ENCODE results near the gene PLCH2. TPM values are rescaled to one million over a fixed set of nuclear protein-coding genes. Genes with fewer than 3 reads are reported as not detected.

Gene PLCH2
- total RNA-seq, 2 experiments from 2014 or later: 1.4 to 2.2 TPM

DNA sequence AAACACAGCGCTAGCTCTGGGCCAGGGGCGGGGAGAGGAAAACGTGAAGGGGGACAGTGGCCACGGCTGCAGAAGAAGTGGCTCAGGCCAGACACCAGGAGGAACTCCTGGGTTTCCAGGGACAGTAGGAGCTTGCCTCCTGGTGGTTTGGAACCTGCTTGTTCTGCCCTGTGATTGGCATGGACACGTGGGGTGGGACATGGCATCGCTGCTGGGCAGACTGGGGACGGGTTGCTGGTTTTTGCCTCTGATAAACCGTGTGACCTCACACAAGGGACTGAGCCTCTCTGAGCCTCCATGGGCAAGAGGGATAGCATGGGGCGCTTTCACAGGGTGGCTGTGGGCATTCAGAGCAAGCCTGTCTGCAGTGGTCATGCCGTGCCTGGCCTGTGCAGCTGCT, 7.5 kb upstream of the PLCH2 start:
- intact Hi-C loops (cut with micrococcal nuclease; ENCODE audit: unreplicated experiment): no loop called here
- BruUV-seq (replicated peaks): no TSS peak
- CTCF ChIA-PET (ENCODE audit: unreplicated experiment): no interaction called here

DNA sequence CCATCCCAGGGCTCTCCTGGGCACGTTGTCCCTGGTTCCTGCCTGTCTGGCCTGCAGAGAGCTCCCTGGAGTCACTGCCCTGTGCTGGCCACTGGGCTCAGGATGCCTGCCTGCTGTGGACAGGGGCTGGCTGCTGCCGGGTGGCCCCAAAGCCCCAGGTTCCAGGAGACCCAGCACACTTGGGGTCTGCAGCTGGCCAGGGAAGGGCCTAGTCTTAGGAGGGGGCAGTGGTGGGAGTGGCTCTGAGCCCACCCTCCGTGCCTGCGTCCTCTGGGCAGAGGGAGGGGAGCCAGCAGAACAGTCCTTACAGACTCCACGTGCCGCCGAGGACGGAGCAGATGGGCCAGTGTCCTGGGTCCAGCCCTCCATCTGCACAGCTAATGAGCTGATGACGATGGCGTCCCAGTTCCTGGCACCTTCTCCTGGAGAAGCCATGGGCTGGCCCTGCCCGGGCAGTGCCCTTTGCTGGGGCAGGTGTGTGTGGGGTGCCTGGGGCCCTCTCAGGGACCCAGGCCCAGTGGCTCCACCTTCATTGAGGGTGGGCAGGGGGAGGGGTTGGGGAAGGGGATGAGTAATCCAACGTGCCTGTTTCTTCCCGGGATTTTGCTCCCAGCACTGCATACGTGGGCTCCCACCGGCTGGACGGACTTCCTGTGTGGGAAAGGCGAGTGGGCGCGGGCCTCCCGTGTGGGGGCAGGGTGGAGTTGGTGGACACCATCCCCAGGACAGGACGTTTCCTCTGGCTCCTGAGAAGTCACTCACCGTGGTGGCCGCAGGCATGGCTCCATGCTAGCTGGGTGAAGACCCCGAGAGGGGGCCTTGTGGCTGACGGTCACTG, 6.8 kb upstream of the PLCH2 start:
- Histone ChIP-seq H3K9me3 (ENCODE audit: low read length) (no peaks in the 10 kb centered on the region), H3K27ac (ENCODE audit: low read depth, low read length, poor library complexity, severe bottlenecking) (no peak overlapping the region), H2AFZ (ENCODE audit: low read length) (no peak overlapping the region), H3K4me2 (ENCODE audit: low read length) (no peak overlapping the region), H3K79me2 (ENCODE audit: insufficient read depth, low read depth, low read length) (no peaks in the 10 kb centered on the region), H4K20me1 (ENCODE audit: insufficient read depth, low read length) (no peaks in the 10 kb centered on the region), H3K36me3 (ENCODE audit: insufficient read depth, low read length) (no peaks in the 10 kb centered on the region), H3K4me3 (ENCODE audit: low read depth, low read length, poor library complexity, severe bottlenecking) (no peak overlapping the region), H3K4me1 (ENCODE audit: insufficient read depth, low read length, poor library complexity, severe bottlenecking) (no peaks in the 10 kb centered on the region), H3K9me2 (ENCODE audit: insufficient read depth, low read length) (no peaks in the 10 kb centered on the region)
- ChIA-PET POLR2A (no interaction called here), CTCF (ENCODE audit: unreplicated experiment) (no interaction called here)
- intact Hi-C loops (cut with micrococcal nuclease; ENCODE audit: unreplicated experiment): no loop called here
- BruUV-seq (replicated peaks): no TSS peak
- DNase-seq (ENCODE audit: low spot score): no peak
- TF ChIP-seq, protein P1, sequence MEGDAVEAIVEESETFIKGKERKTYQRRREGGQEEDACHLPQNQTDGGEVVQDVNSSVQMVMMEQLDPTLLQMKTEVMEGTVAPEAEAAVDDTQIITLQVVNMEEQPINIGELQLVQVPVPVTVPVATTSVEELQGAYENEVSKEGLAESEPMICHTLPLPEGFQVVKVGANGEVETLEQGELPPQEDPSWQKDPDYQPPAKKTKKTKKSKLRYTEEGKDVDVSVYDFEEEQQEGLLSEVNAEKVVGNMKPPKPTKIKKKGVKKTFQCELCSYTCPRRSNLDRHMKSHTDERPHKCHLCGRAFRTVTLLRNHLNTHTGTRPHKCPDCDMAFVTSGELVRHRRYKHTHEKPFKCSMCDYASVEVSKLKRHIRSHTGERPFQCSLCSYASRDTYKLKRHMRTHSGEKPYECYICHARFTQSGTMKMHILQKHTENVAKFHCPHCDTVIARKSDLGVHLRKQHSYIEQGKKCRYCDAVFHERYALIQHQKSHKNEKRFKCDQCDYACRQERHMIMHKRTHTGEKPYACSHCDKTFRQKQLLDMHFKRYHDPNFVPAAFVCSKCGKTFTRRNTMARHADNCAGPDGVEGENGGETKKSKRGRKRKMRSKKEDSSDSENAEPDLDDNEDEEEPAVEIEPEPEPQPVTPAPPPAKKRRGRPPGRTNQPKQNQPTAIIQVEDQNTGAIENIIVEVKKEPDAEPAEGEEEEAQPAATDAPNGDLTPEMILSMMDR (conservative IDR thresholded peaks at IDR 0.05; ENCODE audit: low read length): no peak
- TF ChIP-seq EZH2phosphoT487 (IDR thresholded peaks at IDR 0.05; ENCODE audit: borderline replicate concordance, low read depth, low read length): no peak

More for the DNA sequence above, 7.5 kb upstream of the PLCH2 start:
- no peaks in the 10 kb centered on the region for H3K9me2 ChIP-seq (ENCODE audit: insufficient read depth, low read length)
- no peak overlapping the region for H3K4me2 ChIP-seq (ENCODE audit: low read length)
- no peaks in the 10 kb centered on the region for H3K4me1 ChIP-seq (ENCODE audit: insufficient read depth, low read length, poor library complexity, severe bottlenecking)
- TF ChIP-seq EZH2phosphoT487 (IDR thresholded peaks at IDR 0.05; ENCODE audit: borderline replicate concordance, low read depth, low read length): no peak
- TF ChIP-seq, protein P1 (conservative IDR thresholded peaks at IDR 0.05; ENCODE audit: low read length): no peak
- no peak overlapping the region for H3K4me3 ChIP-seq (ENCODE audit: low read depth, low read length, poor library complexity, severe bottlenecking)
- H2AFZ ChIP-seq (ENCODE audit: low read length): no peak overlapping the region
- no peaks in the 10 kb centered on the region for H3K36me3 ChIP-seq (ENCODE audit: insufficient read depth, low read length)
- POLR2A ChIA-PET: no interaction called here
- H3K79me2 ChIP-seq (ENCODE audit: insufficient read depth, low read depth, low read length): no peaks in the 10 kb centered on the region
- H3K27ac ChIP-seq (ENCODE audit: low read depth, low read length, poor library complexity, severe bottlenecking): no peak overlapping the region
- no peak for DNase-seq (ENCODE audit: low spot score)
- no peaks in the 10 kb centered on the region for H4K20me1 ChIP-seq (ENCODE audit: insufficient read depth, low read length)
- no peaks in the 10 kb centered on the region for H3K9me3 ChIP-seq (ENCODE audit: low read length)
